Ectodermal cell (in vitro differentiated cells): ENCODE data around the gene PRKCH.

Experiments used
- H3K27ac ChIP-seq: 2 replicates; pipeline ENCODE4 v1.7.0; 2013; ENCODE audit warnings: mild to moderate bottlenecking, low read depth, low read length; ENCODE audit not compliant: insufficient read depth, poor library complexity, severe bottlenecking
- H3K27me3 ChIP-seq: 2 replicates; pipeline ENCODE4 v1.7.0; 2013; ENCODE audit warnings: mild to moderate bottlenecking, low read length; ENCODE audit not compliant: insufficient read depth, control insufficient read depth, poor library complexity, severe bottlenecking
- H3K36me3 ChIP-seq: one replicate; pipeline ENCODE4 v1.7.0; 2013; ENCODE audit warnings: low read length; ENCODE audit not compliant: control insufficient read depth, insufficient read depth
- H3K4me1 ChIP-seq: one replicate; pipeline ENCODE4 v1.7.0; 2013; ENCODE audit warnings: low read length; ENCODE audit not compliant: control insufficient read depth, insufficient read depth
- H3K4me3 ChIP-seq: 2 replicates; pipeline ENCODE4 v1.7.0; 2013; ENCODE audit warnings: low read depth, low read length, control low read depth; ENCODE audit not compliant: insufficient read depth
- H3K9me3 ChIP-seq: 2 replicates; pipeline ENCODE4 v1.7.0; 2013; ENCODE audit warnings: mild to moderate bottlenecking, low read length, moderate library complexity; ENCODE audit not compliant: control insufficient read depth
- WGBS, 2 experiments: methylation state at CpG; one replicate each; pipeline ENCODE4 v1.1.7; 2013; ENCODE audit warnings: missing lambda C conversion rate in 2 of 2; 5-methylcytosine and 5-hydroxymethylcytosine counted together

PRKCH gene

DNA sequence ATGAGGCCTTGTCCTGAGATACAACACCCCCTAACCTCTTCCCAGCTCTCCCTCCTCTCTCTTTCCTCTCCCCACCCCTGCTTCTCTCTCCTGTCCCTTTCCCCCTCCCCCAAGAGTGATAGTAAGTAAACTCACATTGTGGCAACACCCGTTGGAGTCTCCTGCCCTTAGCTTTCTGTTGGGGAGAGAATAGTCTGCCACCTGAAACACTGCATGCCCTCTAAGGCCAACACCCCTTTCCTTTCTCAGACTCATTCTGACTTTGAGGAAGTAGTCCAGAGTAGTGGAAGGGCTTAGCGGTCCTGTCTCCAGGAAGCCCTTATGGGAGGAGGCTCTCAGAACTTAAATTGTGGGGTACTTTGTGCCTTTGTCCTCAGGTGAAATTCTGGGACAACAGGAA, 95.2 kb downstream of the PRKCH start:
- Histone ChIP-seq H3K27ac (no peak overlapping the region), H3K36me3 (no peaks in the 10 kb centered on the region), H3K4me1 (peaks cover 5% of the 10 kb centered on the region), H3K4me3 (no peak overlapping the region), H3K9me3 (no peaks in the 10 kb centered on the region), H3K27me3 (no peaks in the 10 kb centered on the region)
- 85 to 89% methylated on average over 2 of the region's 2 CpGs for whole genome bisulfite sequencing, 2 experiments

DNA sequence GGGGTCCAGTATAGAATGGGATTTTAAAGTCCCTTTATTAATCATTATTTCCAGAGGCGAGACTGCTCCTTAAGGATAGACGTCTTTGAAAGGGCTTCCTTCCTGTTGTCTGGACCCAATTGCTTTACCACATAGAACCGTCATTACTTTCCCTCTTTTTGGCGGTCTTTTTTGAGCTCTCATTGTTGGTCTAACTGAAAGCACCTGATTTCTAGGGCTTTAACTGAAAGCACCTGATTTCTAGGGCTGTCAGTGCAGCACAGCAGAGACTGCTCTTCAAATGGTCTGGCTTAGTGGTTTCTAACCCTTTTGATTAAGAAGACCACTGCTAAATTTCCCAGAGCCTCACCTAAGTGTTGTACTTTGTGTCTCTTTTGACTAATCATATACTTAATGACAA, 95.8 kb downstream of the PRKCH start:
- H3K27me3 ChIP-seq = no peaks in the 10 kb centered on the region
- no peaks in the 10 kb centered on the region for H3K9me3 ChIP-seq
- WGBS, 2 experiments = 91 to 92% methylated on average over 4 of the region's 4 CpGs
- H3K36me3 ChIP-seq = no peaks in the 10 kb centered on the region
- H3K4me3 ChIP-seq = no peak overlapping the region
- H3K27ac ChIP-seq = no peak overlapping the region
- peaks cover 5% of the 10 kb centered on the region for H3K4me1 ChIP-seq

DNA sequence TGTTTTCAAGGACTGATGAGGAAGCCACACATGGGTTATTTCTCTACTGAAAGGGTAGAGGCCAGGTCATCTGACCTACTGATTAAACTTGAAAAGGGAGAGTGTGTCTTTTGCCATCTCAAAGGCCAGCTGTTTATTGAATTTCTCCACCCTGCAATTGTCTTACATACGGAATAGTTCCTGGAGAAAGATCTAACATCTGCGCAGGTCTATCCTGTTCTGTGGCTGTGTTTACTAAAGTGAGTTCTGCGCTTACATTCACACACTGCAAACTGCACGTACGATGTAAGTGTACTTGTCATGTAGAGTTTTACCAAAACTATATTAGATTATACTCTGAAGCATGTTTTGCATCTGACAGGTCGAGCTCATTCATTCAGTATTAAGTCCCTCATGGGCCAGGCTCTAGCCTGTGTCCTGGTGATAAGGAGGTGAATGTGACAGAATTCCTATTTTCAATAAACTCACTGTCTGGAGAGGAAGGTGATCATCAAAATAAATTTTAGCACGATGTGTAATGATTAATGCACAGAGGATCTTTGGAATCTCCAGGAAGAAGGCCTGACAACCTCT, 96.6 kb downstream of the PRKCH start:
- Histone ChIP-seq H3K4me1 (peaks cover 5% of the 10 kb centered on the region), H3K27me3 (no peaks in the 10 kb centered on the region), H3K9me3 (no peaks in the 10 kb centered on the region), H3K27ac (no peak overlapping the region), H3K4me3 (no peak overlapping the region), H3K36me3 (no peaks in the 10 kb centered on the region)
- WGBS, 2 experiments = 95 to 96% methylated on average over 7 of the region's 7 CpGs

DNA sequence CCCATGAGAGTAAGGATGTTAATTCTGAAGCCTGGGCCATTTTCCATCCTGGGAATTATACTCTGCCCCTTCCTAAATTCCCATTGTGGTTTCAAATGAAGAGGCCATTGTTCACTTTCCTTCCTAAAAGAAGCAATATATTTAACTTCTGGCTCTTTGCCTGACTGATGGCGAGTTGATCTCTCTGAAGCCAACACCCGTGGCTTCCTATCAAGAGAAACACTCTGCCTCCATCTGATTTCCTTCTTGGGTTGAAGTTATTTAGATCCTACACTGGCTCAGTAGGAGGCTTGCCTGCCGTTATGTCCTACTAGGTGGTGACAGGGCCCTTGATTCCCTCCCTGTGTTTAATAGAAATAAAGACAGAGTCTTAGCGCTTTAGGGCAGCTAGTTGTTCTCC, 97.4 kb downstream of the PRKCH start:
- WGBS, 2 experiments = 86% methylated on average over 4 of the region's 4 CpGs
- no peaks in the 10 kb centered on the region for H3K36me3 ChIP-seq
- no peak overlapping the region for H3K27ac ChIP-seq

DNA sequence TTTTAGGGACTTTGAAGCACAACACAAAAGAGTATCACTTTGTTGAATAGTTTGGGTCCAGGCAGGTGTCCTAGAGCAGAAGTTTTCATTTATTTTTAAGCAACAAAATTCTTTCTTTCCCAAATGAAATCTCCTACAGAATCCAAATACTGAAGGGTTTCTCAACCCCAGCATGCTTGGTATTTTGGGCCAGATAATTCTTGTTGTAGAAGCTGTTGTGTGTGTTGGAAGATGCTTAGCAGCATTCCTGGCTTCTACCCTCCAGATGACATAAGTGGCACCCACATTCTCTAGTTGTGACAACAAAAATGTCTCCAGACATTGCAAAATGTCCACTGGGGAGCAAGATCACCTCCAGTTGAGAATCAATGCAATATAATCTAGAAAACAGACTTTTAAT, 97.8 kb downstream of the PRKCH start:
- Histone ChIP-seq H3K27ac (no peak overlapping the region), H3K36me3 (no peaks in the 10 kb centered on the region), H3K4me1 (peaks cover 5% of the 10 kb centered on the region), H3K27me3 (no peaks in the 10 kb centered on the region), H3K4me3 (no peak overlapping the region), H3K9me3 (no peaks in the 10 kb centered on the region)

More for the DNA sequence above, 97.4 kb downstream of the PRKCH start:
- H3K4me3 ChIP-seq = no peak overlapping the region
- no peaks in the 10 kb centered on the region for H3K9me3 ChIP-seq
- peaks cover 5% of the 10 kb centered on the region for H3K4me1 ChIP-seq
- H3K27me3 ChIP-seq = no peaks in the 10 kb centered on the region

DNA sequence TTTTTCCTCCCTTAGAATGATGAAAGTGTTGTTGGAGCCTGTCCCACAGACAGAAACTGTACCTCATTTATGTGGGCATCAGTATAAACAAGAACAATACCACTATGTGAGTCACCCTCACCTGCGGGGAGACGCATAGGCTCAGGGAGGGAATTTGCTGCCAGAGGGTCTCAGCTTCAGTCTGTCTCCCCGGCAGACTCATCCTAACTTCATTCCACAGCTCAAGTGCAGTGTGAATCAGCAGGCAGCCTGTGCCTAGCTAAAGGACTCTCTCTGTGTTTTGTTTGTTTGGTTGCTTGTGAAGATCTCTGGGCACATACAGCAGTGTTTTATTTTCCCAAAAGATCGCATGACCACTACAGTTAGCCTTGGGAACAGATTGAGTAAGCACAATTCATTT, 98.9 kb downstream of the PRKCH start:
- peaks cover 5% of the 10 kb centered on the region for H3K4me1 ChIP-seq
- 80 to 82% methylated on average over 4 of the region's 4 CpGs for WGBS, 2 experiments
- H3K4me3 ChIP-seq = no peak overlapping the region
- H3K36me3 ChIP-seq = no peaks in the 10 kb centered on the region
- no peak overlapping the region for H3K27ac ChIP-seq
- H3K27me3 ChIP-seq = no peaks in the 10 kb centered on the region
- H3K9me3 ChIP-seq = no peaks in the 10 kb centered on the region

DNA sequence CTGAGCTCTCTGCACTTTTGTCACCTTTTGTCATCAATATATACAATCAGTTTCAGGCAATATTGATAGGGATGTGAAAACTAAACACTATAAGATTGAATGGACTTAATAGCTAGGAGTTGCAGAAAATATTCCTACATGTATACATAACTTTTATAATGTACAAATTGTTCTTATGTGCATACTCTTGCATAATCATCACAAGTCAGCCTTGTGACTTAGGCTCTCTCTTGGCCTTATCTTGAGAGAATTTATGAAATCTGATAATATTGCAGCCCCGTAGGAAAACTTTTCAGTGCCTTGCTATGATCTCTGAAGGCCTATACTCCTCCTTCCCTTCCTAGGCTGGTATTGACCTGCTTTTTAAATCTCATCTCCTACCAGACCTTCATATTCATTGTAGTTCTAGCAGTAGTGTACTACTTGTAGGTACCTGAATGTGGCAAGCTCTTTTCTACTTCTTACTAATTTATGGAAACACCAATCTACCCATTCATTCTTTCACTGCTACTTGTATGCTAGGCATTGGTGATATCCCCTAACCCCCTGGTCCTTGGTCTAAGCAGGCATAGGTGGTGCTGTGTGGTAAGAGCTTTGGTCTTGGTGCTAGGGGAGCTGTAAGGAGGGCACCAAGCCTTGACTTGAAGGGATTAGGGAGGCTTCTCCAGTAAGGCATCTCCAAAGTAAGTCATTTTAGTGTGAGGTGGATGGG, 100.0 kb downstream of the PRKCH start:
- Histone ChIP-seq H3K9me3 (no peaks in the 10 kb centered on the region), H3K4me3 (no peak overlapping the region), H3K27ac (no peak overlapping the region), H3K36me3 (no peaks in the 10 kb centered on the region), H3K27me3 (no peaks in the 10 kb centered on the region), H3K4me1 (peaks cover 5% of the 10 kb centered on the region)
- 91 to 100% methylated on average over 1 of the region's 1 CpG for WGBS, 2 experiments

DNA sequence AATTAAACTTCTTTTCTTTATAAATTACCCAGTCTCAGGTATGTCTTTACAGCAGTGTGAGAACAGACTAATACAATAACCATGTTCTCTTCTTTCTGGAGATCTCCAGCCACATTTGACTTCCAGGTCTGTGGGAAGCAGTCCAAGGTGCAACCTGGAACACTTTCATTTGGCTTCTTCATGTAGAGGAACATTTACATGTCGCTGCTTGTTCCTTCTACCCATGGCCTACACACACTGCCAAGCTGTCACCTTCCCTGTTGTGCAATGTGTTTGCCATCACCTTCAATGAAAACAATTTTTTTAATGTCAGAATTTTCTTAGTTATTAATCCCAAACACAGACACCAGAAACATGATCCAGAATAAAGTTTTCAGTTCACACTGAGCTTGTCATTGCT, 104.7 kb downstream of the PRKCH start:
- Histone ChIP-seq H3K27me3 (no peaks in the 10 kb centered on the region), H3K27ac (no peak overlapping the region), H3K4me1 (no peaks in the 10 kb centered on the region), H3K4me3 (no peak overlapping the region), H3K9me3 (no peaks in the 10 kb centered on the region), H3K36me3 (no peaks in the 10 kb centered on the region)
- WGBS, 2 experiments = 88 to 92% methylated on average over 1 of the region's 1 CpG

DNA sequence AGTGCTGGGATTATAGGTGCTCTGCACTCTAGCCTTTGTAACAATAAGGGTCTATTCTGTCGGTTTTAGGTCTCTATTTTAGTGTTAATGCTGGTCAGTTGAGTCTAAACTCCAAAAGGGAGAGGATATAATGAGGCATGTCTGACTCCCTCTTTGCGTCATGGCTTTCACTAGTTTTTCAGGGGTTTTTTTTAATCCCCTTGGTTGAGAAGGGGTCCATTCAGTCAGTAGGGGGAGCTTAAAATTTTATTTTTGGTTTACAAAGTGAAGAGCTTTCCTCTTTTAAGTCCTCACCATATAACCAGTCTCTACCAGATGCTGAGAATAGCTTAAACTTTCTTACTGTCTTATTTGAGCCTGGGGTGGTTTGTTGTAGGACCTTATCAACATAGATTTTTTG, 106.9 kb downstream of the PRKCH start:
- Histone ChIP-seq H3K27me3 (no peaks in the 10 kb centered on the region), H3K4me3 (no peak overlapping the region), H3K27ac (no peak overlapping the region), H3K9me3 (no peaks in the 10 kb centered on the region), H3K36me3 (no peaks in the 10 kb centered on the region), H3K4me1 (no peaks in the 10 kb centered on the region)
- 73% methylated on average over 2 of the region's 2 CpGs for WGBS, 2 experiments

DNA sequence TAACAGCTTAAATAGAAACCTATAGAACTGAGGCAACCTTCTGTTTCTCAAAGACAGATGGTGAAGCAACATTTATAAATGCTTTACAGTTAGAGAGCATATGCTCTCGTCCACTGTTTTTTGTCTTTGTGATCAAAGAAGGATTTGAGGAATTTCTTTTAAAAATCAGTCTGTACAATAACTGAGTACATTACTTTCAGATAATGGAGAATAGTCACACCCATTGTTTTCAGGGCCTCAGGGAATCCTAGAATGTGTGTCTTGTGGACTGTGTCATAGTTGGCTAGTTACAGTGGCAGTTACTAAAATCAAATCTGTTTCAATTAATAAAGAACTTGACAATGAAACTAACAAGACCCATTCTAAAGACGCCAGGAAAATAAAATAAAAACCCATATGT, 107.9 kb downstream of the PRKCH start:
- no peaks in the 10 kb centered on the region for H3K27me3 ChIP-seq
- WGBS, 2 experiments = 80 to 100% methylated on average over 1 of the region's 2 CpGs
- no peak overlapping the region for H3K4me3 ChIP-seq
- H3K36me3 ChIP-seq = no peaks in the 10 kb centered on the region
- H3K4me1 ChIP-seq = no peaks in the 10 kb centered on the region
- no peaks in the 10 kb centered on the region for H3K9me3 ChIP-seq
- no peak overlapping the region for H3K27ac ChIP-seq
